Inflammatory macrophage treated with lipopolysaccharide for 1 hour (primary cell): ENCODE measurements around the gene DPPA4.

Experiments
- DNase-seq, 2 donors: peaks; one replicate each; pipeline ENCODE4 v3.0.0-alpha.2; 2020 to 2022

Gene DPPA4

DNA sequence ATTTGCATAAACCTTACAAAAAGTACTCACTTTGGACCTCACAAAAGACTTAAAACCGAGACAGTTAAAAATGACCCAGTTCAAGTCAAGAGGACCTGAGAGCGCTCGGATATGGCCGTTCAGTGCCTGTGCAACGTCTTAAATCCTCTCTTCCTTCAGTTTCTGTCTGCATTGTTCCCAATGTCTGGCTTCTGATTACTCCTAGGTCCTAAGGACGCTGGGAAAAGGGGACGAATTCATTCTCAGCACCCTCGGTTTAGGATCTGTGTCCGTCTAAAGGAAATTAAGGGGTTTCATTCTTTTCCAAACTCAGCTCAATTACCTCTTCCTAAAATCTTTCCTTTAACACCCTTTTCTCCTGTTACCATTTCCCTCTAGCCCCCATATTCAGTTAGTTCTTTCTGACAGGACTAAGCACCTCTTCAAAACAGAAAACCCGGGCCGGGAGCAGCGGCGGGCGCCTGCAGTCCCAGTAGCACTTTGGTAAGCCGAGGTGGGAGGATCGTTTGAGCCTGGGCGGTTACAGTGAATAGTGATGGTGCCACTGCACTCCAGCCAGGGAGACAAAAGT is 970 bp downstream of the DPPA4 start:
- DNase-seq, result peak; percentile 17 to 21

DNA sequence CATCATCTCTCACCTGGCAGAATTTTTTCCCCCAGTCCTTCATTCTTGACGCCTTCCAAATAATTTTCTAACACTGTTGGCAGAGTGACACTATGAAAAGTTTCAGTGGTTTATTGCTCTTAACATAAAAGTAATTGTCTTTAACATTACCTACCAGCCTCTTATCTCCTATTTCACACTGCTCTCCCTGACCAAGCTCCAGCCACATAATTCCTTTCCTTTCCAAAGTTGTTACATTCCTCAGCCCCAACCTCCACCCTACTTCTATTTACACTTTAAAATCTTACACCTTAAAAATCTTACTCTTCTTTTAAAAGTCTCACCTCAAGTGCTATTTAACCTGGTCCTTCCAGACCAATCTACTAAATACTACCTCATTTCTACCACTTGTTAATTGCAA is 2.8 kb downstream of the DPPA4 start:
- no peak for DNase-seq

DNA sequence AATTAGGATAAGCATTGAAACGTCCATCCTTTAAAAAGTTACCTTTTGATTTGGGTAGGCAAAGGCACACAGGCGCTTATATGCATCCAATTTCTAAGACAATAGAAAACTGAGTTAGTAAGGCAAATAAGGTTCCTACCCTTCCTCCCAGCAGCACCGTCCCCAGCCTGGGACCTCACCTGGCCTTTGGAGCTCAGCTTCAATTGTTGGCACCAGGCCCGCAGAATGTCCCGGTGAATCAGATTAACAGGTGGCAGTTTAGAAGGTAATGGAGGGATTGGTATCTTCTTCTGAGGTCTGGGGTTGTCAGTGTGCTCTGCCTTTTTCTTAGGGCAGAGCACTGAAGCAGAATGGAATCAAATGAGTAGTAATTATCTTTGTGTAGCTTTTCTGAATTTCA is 5.7 kb downstream of the DPPA4 start:
- no peak for DNase-seq

DNA sequence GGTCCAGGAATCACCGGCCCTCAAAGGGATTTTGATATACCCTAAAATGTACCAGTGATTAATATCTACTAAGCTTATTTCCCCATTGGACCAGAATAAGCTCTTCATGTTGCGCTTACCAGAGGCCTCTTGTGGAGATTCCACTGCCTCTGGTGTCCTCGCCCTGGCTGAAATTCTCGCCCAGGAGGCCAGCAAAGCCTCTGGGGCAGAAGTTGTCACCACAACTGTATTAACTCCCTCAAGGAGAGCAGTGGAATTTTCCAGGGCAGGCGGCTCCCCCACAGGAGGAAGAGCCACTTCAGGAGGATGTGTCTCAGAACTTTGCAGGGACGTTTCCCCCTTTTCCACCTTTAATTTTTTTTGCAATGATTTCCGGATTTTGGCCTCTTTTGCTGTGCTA is 6.9 kb downstream of the DPPA4 start:
- no peak for DNase-seq

DNA sequence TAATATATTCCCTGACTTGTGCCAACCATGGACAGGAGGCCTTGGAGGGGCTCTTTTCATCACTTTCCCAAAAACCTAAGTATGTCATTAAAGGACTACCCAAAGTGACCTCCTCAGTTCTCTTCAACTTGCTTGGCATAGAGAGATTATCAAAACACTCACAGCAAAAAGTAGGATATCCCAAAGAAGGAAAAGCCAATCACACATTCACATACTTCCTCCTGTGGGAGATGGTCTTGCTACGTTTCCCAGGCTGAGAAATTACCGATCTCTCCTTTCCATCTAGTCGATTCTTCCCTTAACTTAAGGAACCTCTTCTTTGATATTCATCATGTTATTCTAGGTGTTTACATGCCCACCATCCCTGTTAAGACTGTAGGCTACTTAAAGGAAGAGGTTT is 9.1 kb downstream of the DPPA4 start:
- no peak for DNase-seq

DNA sequence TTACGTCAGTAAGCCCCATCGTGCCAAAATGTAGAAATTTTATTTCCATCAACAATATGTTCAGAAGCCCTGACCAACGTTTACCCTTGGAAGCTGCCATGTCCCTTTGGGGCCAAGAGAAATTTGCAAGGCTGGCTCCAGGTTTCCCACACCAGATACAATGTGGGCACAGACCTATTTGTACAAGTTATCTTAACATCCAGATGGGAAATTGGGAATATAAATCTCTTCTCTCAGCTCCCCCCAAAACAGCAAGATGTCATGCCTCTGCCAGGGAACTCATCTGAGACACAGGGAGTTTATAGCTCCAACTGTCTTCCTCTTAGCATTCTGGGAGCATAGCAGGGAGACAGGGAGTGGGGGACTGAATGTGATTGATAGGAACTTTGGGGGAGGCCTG is 11.7 kb downstream of the DPPA4 start:
- DNase-seq, result no peak

DNA sequence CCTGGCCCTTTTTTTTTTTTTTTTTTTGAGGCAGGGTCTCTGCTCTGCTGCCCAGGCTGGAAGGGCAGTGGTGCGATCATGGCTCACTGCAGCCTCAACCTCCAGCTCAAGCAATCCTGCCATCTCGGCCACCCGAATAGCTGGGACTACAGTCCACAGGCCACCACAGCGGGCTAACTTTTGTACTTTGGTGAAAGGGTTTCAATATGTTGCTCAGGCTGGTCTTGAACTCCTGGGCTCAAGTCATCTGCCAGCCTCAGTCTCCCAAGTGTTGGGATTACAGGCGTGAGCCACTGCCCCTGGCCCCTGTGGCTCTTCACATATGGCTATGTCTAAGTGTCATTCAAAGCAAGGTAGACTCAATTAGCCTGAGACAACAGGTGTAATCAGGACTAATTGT is 12.2 kb downstream of the DPPA4 start:
- no peak for DNase-seq

DNA sequence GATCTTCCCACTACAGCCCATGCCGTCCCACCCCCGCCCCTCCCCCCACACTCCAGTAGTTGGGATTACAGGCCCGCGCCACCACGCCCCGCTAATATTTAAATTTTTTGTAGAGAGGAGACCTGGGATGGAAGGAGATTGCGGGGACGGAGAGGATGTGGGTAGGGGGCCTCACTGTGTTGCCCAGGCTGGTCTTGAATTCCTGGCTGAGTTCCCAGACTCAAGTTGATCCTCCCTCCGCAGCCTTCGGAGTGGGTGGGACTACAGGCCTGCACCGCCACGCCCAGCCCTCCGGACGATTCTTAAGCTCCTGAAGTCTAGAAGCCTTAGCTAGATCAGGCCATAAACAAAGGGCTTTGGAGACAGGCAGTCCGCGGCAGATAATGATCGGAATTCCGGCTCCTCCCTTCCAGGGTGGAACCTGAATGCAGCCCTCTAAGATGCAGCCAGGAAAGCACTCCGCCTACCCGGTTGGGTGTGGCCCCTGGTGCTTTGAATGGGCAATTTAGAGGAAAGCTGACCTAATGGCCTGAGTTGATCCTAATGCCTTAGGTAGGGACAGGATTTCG is 21.1 kb downstream of the DPPA4 start, which contains the start of gene DPPA2:
Gene DPPA2, minus strand, starts transcription at position 356 of the 569 bp plus-strand sequence. CDS start 1,975 bp downstream, outside the sequence.
- no peak for DNase-seq

DNA sequence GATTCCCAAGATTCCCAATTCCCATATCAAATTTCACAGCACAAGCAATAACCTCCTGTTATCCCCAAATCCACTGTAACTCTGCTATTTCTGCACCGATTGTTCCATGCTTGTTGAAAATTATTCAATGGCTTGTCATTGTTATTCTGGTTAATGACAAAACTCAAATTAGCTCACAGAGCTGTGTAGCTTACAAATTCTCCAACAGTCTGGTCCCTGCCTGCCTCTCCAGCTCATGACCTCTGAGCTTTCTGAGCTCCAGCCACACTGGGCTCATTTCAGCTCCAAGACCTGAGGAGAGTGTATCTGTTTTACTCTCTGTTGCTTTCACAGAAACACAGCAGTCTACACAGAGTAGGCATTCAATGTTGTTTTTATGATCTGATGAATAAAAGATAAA is 24.3 kb downstream of the DPPA4 start:
- DNase-seq, result no peak

DNA sequence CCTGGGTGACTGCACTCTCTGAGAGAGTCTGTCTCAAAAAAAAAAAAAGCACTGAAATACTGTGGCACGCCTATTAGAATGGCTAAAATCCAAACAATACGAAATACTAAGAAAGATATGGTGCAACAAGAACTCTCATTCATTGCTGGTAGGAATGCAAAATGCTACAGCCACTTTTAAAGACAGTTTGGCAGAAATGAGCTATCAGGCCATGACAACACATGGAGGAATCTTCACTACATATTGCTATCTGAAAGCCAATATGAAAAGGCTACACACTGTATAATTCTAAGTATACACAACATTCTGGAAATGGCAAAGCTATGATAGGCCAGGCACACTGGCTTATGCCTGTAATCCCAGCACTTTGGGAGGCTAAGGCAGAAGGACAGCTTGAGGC is 39.9 kb downstream of the DPPA4 start:
- no peak for DNase-seq

DNA sequence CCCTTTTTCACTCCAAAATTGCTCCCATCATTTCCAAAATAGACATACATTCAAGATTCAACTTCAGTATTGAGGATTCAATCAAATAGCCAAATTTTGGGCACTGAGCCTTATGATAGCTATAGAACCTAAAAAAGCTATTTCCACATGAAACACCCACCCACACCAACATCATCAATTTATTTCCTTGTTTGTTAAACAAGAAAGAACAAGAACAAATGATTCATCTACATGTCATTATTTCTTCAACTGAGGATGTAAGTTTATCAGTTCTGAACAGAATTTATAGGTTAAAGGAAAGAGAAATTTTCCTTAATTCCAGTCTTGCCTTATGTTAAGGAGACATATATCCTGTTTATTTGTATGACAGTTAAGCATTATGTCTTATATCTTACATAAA is 53.3 kb downstream of the DPPA4 start:
- no peak for DNase-seq

DNA sequence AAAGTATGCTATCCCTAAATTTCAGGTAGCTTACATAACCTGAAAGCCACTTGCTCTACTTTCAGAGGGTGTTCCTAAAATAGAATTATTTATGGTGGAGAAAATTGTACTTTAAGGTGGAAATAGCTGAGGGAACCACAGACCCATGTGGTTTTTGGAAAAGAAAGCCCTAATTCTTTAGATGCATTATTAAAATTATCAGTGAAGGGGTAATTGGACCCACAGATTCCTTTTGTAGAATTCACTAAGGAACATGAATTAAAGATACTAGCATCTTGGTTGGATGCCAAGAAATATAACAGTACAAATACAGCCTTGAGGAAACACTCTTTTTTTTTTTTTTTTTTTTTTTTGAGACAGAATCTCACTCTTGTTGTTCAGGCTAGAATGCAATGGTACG is 58.8 kb downstream of the DPPA4 start:
- DNase-seq, result no peak

DNA sequence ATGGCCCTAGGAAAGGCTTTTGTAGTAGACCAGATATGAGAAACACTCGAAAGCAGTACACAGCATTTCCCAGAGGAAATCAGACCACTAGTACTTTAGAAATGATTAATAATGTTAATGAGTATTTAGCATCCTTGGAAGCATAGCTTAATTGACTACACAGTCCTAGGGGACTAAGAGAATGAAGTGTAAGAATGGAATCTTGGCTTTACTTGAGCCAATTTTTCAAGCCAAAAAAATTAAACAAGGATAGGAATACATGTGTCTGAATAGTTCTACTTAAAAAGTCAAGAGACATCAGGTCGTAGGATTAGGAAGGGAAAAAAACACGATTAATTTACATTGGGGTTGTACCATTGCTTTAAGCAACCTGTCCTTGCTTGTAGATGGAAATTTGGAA is 59.2 kb downstream of the DPPA4 start:
- DNase-seq, result no peak
